Neutrophil (primary cell): ENCODE data around the gene PPARGC1A.

Source experiments
- H3K27ac ChIP-seq: fragments of 200-600 bp; sonication (generic); 2 replicates; pipeline ENCODE4 v1.5.1; 2016; ENCODE audit warnings: mild to moderate bottlenecking, moderate library complexity
- H3K27me3 ChIP-seq: fragments of 200-600 bp; sonication (generic); 2 replicates; pipeline ENCODE4 v1.6.0; 2016; ENCODE audit warnings: mild to moderate bottlenecking
- H3K36me3 ChIP-seq: fragments of 200-600 bp; sonication (generic); 2 replicates; pipeline ENCODE4 v1.5.1; 2017
- H3K4me1 ChIP-seq, 2 experiments: fragments of 200-600 bp in 1 of 2; sonication (generic) in 1 of 2; 1 replicate in 1 of 2; 2 replicates in 1 of 2; pipeline versions ENCODE4 v1.5.1 to v1.6.1; 2013 to 2016; ENCODE audit warnings: low read depth in 1 of 2, low read length in 1 of 2, mild to moderate bottlenecking in 1 of 2, moderate library complexity in 1 of 2; ENCODE audit not compliant: control insufficient read depth in 1 of 2, insufficient read depth in 1 of 2
- H3K4me3 ChIP-seq, 2 experiments: fragments of 200-600 bp in 1 of 2; sonication (generic) in 1 of 2; 1 replicate in 1 of 2; 2 replicates in 1 of 2; pipeline ENCODE4 v1.5.1; 2013 to 2016; ENCODE audit warnings: low read depth in 1 of 2, low read length in 1 of 2, mild to moderate bottlenecking in 1 of 2, moderate library complexity in 1 of 2
- H3K9me3 ChIP-seq: fragments of 200-600 bp; sonication (generic); 2 replicates; pipeline ENCODE4 v1.5.1; 2016
- CTCF ChIP-seq: fragments of 200-600 bp; sonication (generic); IDR thresholded peaks from 2 replicates; pipeline ENCODE4 v1.5.1; 2016; ENCODE audit warnings: antibody characterized with exemption

Gene PPARGC1A

GRCh38 chr4:23881052-23881501 lies 8.8 kb downstream of the PPARGC1A start:
- H3K9me3 ChIP-seq = no peaks in the 10 kb centered on the region
- H3K27ac ChIP-seq = no peak overlapping the region
- no peak overlapping the region for H3K4me3 ChIP-seq
- H3K36me3 ChIP-seq = no peaks in the 10 kb centered on the region
- peaks cover 5 to 9% of the 10 kb centered on the region in 2 experiments for H3K4me1 ChIP-seq
- no peaks in the 10 kb centered on the region for H3K27me3 ChIP-seq
- TF ChIP-seq CTCF = no peak

GRCh38 chr4:23878912-23879732 lies 10.7 kb downstream of the PPARGC1A start:
- Histone ChIP-seq H3K4me1 (peaks cover 5 to 9% of the 10 kb centered on the region in 2 experiments), H3K9me3 (no peaks in the 10 kb centered on the region), H3K36me3 (no peaks in the 10 kb centered on the region), H3K27me3 (no peaks in the 10 kb centered on the region), H3K4me3 (no peak overlapping the region), H3K27ac (no peak overlapping the region)
- TF ChIP-seq CTCF = no peak

- no peaks in the 10 kb centered on the region for H3K9me3 ChIP-seq
- no peak overlapping the region for H3K27ac ChIP-seq
- H3K4me1 ChIP-seq = peaks cover 5 to 9% of the 10 kb centered on the region in 2 experiments
- no peak overlapping the region for H3K4me3 ChIP-seq
- no peaks in the 10 kb centered on the region for H3K27me3 ChIP-seq
- TF ChIP-seq CTCF = no peak
- no peaks in the 10 kb centered on the region for H3K36me3 ChIP-seq
These were observed 11.5 kb downstream of the PPARGC1A start for GRCh38 chr4:23878246-23878891.

- no peaks in the 10 kb centered on the region for H3K27me3 ChIP-seq
- H3K36me3 ChIP-seq = no peaks in the 10 kb centered on the region
- TF ChIP-seq CTCF = no peak
- H3K4me1 ChIP-seq = peaks cover 5 to 9% of the 10 kb centered on the region in 2 experiments
- no peak overlapping the region for H3K27ac ChIP-seq
- H3K9me3 ChIP-seq = no peaks in the 10 kb centered on the region
- no peak overlapping the region for H3K4me3 ChIP-seq
These were observed 12.1 kb downstream of the PPARGC1A start for GRCh38 chr4:23877758-23878229.

- Histone ChIP-seq H3K4me3 (no peak overlapping the region), H3K36me3 (no peaks in the 10 kb centered on the region), H3K27me3 (no peaks in the 10 kb centered on the region), H3K27ac (no peak overlapping the region), H3K9me3 (no peaks in the 10 kb centered on the region), H3K4me1 (peaks cover 5 to 9% of the 10 kb centered on the region in 2 experiments)
- no peak for TF ChIP-seq CTCF
These were observed 13.3 kb downstream of the PPARGC1A start for GRCh38 chr4:23876418-23877089.
